ENCODE measurements around the gene RUNX2.

The RUNX2 gene

DNA sequence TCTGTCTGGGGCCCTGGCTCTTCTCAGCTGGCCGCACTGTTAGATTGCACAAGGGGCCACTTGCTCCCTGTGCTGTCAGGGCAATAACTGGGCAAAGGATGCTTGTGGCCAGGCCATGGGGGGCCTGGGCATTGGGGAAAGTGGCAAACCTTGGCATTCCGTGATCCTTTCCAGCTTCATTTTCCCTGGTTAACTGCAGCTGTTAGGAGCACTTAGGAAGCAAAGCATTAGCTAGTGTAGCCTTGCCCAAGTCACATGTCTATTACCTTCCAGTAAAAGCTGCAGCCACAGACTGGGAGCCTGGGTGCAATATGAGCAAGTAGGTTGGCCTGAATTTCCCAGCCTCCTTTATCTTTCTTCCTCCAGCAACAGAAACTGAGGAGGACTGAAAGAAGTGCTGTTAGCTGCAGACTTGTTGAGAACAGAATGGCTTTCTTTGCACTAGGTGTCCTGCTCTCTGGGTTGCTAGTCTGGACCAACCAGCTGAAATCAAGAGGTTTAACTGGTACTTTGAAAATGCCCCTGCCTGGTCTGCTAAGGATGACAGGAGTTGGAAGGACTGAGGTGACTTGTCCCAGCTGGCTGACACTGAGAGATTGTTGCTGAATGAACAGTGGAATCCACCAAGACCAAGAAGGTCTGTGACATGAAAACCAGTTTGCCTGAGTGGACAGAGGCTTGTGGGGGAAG lies 361.9 kb downstream of the RUNX2 start:
- no peak for DNase-seq

DNA sequence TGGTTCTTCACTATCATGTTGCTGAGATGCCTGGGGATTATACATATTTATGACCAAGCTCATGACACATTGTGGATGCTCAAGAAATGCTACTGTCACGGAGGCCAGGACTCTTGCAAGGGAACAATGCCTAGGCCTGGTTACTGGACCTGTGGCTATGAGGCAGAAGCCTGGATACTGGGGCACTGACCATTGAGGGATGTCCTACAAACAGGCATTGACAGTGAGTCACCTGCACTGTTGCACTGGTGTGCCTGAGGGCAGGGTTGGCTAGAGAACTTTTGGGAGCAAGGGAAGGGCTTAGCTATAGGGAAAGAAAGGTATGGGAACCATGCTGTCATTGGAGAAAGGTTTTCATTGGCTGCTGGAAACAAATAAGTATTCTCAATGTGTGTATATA lies 362.7 kb downstream of the RUNX2 start:
- no peak for DNase-seq

DNA sequence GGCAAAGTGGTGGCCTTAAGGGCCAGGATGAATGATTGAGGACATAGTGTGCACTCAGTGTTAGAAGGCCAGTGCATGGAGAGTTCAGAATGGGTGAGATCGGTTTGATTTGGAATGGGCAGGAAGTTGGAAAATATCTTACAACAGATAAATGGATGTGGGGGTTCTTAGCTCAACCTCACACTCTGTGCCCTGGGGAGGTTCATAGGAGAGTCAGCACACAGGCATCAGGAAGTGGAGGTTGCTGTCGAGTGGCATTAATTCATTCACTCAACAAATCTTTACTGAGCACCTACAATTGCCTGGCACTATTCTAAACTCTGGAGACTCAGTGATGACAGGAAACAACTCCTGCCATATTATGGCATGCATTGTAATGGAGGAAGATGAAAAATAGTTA lies 363.3 kb downstream of the RUNX2 start:
- no peak for DNase-seq

DNA sequence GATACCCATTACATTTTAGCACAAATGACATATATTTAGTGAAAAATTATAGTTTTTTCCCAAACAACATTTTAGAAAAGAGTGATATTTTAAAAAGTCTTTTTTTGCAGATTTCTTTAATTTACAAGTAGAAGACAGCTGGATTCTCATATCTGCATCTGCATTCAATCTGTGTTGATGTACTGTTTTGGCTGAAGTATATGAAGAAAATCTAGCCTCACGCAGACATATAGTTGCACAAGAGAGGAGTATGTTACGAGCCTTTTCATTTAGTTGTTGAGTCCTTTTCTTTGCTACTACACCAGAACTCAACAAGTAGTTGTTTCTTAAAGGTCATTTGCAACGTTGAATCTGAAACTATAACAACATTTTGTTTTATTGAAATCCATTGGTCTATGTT lies 363.9 kb downstream of the RUNX2 start:
- DNase-seq: no peak

DNA sequence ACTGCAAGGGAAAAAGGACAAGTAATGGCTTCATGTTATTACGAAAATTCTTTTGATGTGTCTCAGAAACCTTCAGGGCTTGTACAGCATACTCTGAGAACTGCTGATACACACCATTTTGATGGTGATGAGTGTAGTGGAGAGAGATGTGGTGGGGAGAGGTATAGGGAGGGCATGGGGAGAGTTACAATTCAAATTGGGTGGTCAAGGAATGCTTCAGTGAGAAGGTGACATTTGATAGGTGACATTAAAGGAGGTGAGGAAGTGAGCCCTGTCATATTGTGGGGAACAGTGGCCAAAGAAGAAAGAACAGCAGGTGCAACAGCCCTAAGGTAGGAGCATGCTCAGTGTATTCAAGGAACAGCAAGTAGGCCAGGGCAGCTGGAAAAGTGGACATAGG lies 368.6 kb downstream of the RUNX2 start:
- no peak for DNase-seq

DNA sequence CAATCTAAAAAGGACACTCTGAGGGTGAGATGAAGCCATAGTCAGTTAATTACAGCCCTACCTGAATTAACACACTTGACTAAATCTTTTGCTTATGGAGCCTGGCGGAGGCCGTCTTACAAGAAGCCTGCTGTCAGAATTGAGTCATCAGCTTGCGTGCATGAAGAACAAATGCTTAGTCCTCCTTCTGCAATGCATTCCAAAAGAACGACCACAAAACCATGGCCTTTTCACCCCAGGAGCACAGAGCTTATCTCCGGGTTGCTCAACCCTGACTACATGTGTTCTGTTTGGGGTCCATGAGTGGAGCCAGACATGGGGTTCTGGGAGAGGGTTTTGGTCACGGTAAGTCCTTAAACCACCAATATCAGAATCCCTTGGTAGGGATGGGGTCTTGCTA lies 369.5 kb downstream of the RUNX2 start:
- DNase-seq: no peak

DNA sequence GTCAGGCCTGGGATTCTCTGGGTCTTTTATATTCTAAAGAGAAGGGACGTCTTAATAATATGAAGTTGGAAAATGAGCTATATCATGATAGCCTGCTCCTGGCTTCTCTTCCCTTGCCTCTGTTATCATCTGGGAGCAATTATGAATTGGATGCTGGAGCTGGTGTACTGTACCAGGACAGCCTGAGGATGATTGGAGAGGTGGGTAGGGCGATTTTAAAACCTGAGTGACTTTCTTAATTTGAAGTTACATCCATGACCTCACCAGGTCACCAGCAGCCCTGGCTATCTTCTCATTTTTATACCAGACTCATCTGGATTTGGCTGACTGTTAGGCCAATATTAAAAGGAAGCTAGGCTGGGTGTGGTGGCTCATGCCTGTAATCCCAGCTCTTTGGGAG lies 369.9 kb downstream of the RUNX2 start:
- DNase-seq: no peak

DNA sequence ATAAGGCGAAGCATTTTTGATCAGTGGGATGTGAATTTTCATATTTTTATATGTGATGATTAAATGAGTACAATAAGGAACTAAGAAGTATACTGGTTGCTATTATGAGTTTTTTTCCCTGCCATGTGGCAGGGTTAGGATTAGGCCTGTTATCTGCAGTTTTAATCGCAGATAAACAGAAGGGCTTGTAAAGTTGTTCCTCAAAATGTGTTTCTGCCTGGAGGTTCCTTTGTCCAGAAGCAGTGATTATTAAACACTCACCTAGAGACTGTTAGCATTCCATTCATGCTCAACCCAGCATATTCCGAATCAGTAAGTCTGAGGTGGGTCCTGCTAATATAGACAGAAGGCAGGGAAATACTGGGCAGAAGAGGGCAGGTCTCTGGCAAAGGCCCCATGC lies 371.5 kb downstream of the RUNX2 start:
- no peak for DNase-seq

DNA sequence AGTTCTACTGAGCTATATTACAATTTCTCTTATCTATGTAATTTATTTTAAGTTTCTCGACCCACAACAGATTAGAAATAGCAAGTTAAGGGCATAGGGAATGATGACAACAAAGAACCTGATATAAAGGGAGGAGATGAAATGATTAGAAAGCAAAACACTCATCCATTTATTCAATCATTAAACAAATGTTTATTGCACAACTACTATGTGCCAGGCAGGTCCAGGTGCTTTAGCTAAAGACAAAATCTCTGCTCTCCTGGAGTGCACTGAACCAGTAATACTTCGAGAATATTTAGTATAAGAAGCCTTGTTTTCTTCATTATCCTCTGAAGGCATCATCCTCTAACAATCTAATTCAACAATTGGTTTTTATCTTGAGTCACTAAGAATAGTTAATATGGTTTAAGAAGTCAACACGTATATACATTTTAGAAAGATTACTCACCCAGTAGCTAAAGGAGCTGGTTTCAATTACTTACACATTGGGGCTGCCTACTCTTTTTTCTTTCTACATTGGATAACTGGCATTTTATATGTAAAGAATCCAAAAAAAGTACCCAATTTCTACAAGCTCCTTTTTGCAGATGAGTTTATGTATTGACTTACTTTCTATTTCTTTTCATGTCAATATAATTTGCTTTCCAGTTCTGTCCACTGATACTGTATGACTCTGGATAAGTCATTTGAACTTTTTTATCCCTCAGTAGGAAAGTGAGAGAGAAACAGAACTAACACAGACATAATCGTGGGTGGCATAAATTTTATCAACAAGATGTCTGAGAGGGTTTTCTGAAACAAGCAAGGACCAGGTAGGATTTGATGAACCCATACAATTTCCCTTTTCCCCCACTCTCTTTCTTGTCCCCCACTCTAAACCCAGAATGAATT lies 375.0 kb downstream of the RUNX2 start:
- no peak for DNase-seq

DNA sequence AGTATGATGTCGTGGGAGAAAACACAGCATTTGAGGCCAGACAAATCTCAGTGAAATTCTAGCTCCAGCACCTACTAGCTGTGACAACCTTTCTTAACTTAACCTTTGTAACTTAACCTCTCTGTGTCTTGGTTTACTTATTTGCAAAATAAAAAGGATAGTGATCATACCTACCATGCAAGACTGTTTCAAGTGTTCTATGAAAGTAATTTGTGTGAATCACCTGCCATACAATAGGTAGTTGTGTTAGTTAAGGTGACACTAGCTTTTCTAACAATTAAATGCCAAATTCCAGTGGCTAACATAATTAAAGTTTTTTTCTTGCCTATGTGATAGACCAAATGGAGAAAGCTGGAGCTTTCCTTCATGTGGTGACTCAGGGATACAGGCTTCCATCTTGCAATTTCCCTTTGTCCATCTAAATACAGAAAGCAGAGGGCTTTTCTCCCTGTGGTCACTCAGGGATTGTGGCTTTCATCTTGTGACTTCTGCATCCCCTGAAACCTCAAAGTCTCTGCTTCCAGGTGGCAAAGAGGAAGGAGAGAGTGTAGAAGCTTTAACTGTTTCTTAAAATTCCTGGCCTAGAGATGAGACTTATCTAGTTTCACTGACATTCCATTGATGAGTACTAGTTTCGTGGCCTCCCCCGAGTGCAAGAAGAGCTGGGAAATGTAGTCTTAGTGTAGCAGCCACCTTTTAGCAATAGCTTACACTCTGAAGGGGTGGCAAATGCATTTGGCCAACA lies 376.1 kb downstream of the RUNX2 start:
- DNase-seq: no peak

DNA sequence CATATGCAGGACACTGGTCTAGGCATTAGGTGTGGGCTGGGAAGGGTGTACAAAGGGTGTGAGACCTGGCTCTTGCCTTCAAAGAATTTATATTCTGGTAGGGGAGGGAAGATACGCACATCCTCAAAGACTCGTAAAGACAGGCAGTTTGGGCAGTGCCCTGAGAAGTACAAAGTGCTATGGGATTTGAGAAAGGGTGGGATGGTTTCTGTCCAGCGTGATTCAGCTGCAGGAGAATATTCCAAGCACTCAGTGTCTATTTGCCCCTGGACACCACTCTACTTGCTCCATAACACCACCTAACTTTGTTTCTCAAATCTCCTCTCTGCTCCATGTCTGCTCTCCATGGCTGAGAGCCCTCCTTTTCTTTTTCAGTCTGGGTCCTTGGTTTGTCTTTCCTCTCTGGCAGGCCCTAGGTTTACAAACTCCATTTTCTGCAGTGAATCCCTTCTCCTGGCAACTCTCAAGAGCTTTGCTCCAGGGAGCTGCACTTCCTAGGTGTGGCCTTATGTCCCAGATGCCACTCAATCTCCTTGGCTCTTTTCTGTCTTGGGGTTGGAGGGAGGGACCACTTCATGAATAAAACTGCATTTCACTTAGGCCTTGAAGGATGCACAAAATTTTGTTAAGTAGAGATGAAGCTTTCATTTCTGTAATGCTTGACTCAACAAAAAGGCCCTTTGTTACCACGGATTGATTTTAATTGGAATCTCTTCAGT lies 377.2 kb downstream of the RUNX2 start:
- DNase-seq: no peak

DNA sequence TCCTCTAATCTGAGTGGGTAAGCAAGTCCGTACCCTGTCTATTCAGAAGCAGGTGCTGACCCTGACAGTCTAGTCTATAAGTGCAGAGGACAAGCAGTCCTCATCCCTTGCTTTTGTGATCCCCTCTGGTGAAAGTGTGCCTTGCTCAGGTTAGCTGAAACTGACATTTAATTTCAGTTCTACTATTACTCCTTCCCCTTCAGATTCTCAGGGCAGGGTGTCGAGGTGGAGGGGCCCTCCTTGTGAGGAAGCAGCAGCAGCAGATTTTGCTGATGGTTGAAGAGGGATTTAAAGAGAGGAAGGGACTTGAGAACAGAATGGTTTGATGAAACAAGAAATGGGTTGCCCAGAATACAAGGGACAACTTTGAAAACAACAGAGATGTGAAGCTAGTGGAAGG lies 378.2 kb downstream of the RUNX2 start:
- DNase-seq: peak in 1 of 2 experiments; percentile 53

DNA sequence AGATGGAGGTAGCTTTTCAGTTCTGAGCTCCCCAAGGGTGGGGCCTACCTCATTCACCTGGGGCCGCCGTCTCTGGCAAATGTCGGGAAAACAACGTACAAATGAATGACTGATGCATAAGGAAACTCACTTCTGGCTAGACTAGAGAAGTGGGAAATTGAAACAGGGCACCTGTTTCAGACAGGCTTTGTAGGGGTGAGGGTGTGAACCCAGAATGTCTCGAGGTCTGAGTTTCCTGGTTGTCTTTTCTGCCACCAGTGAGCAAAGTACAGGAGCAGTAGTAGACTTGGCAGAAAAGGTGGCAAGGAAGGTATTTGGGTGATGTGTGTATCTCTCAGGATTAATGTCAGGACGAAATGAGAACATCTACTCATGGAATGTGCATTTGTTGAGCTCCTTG lies 379.0 kb downstream of the RUNX2 start:
- peak in 1 of 2 experiments; percentile 33 for DNase-seq

DNA sequence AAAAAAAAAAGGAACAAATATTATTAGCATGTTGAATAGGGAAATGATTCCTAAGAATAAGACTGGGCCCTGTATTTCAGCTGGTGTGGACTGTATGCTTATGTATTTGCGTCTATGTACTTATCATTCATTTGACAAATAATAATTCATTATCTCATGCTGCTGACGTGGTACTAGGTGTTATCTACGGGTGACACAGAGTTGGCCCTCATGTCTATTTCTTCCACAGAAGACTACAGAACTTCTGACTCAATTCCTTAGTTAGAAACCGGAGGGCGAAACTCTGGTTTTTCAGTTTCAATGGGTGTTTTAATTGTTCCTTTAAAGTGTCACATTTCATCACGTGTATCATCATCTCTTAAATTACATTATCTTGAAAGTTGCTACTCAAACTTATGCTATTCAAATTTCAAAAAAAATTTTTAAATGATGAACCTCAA lies 381.7 kb downstream of the RUNX2 start:
- DNase-seq: peak in 1 of 2 experiments; percentile 33

DNA sequence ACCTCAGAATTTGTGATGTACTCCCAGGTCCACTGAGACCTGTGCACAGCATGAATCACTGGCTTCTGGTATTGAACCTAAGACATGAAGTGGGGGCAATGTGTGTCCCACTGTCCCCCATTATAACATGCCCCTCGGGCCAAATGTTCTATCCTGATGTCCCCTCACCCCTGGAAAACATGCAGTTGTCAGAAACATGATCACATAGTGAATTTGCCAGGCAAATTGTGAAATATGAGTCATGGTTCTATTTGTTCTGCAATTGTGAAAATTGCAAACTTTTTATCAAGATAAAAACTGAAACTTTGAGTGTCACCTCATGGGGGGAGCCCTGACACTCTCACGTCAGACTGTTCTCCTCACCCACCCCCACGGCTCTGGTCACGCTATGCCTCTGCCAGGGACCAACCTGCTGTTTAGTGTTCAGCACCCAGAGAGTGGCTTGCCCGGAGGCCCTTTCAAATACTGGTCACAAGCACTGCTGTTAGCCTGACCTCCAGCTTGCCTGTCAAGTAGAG lies 382.2 kb downstream of the RUNX2 start:
- peak; percentile 92 to 95 for DNase-seq

DNA sequence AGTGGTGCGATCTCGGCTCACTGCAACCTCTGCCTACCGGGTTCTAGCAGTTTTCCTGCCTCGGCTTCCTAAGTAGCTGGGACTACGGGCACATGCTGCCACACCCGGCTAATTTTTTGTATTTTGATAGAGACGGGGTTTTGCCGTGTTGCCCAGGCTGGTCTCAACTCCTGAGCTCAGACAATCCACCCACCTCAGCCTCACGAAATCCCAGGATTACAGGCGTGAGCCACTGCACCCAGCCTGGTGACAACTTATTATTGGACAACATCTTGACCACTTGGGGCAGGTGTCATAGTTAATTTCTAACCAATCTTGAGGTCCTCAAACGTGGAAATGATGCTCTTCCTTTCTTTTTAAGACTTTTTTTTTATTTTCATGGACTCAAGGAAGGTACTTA lies 383.9 kb downstream of the RUNX2 start:
- DNase-seq: no peak

DNA sequence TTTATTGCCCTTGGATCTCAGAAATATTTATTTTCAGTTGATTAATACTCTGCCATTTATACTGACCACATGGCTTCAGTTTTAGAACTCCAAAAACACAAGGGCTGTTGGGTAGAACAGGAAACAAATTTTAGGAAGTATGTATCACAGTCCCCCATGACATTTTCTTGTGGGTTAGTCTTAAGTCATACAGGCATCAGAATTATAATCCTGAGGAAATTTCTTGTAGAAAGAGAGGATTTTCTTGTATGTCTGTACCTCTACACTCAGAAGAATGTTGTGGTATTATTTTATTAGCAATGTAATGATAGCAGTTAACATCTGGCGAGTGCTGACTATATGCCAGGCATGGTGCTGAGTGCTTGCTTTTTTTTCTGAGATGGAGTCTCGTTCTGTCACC lies 384.7 kb downstream of the RUNX2 start:
- DNase-seq: no peak

All from activated CD4-positive, alpha-beta T cell treated with anti-CD3 and anti-CD28 coated beads, Interleukin-2, amount 50 U/mL, for 48 hours (primary cell).